Measurements from ENCODE around the gene NLK.

GRCh38 chr17:28187931-28188330, 145.5 kb downstream of the NLK start:
- TF ChIP-seq POLR2A (IDR thresholded peaks at IDR 0.05), result no peak
- TF ChIP-seq CTCF (IDR thresholded peaks at IDR 0.05), result no peak

All from body of pancreas (tissue), 4 donors.